HG02678 (cell line): ENCODE data around the gene SUSD1.
"Not testable (repeated sequence)": the region's sequence is repeated elsewhere in the genome, so short reads cannot be mapped to it uniquely, and the experiment has no call there.

Source experiments
- ATAC-seq: cut with Tn5 transposase; IDR thresholded peaks from one replicate; pipeline ENCODE4 v1.9.1; 2021; ENCODE audit warnings: mild to moderate bottlenecking, moderate library complexity; ENCODE audit not compliant: unreplicated experiment

SUSD1 gene

GRCh38 chr9:112132356-112132755, 42.7 kb downstream of the SUSD1 start:
- ATAC-seq, result no peak

GRCh38 chr9:112130997-112131396, 44.1 kb downstream of the SUSD1 start:
- ATAC-seq, result no peak

GRCh38 chr9:112130347-112130746, 44.8 kb downstream of the SUSD1 start:
- no peak for ATAC-seq

- no peak for ATAC-seq
Observed at GRCh38 chr9:112129246-112129645, 45.9 kb downstream of the SUSD1 start.

- not testable (repeated sequence) for ATAC-seq
Observed at GRCh38 chr9:112128399-112128798, 46.7 kb downstream of the SUSD1 start.

- no peak for ATAC-seq
Observed at GRCh38 chr9:112127281-112127680, 47.8 kb downstream of the SUSD1 start.

GRCh38 chr9:112125951-112126388, 49.1 kb downstream of the SUSD1 start:
- no peak for ATAC-seq

- no peak for ATAC-seq
Observed at GRCh38 chr9:112124156-112124555, 50.9 kb downstream of the SUSD1 start.

- no peak for ATAC-seq
Observed at GRCh38 chr9:112121633-112122032, 53.5 kb downstream of the SUSD1 start.

GRCh38 chr9:112120439-112120925, 54.6 kb downstream of the SUSD1 start:
- no peak for ATAC-seq

- ATAC-seq, result no peak
Observed at GRCh38 chr9:112120030-112120341, 55.1 kb downstream of the SUSD1 start.

GRCh38 chr9:112119225-112120029, 55.7 kb downstream of the SUSD1 start:
- ATAC-seq, result no peak

GRCh38 chr9:112118009-112118408, 57.1 kb downstream of the SUSD1 start:
- ATAC-seq, result no peak

GRCh38 chr9:112115970-112116753, 58.9 kb downstream of the SUSD1 start:
- ATAC-seq, result no peak

- no peak for ATAC-seq
Observed at GRCh38 chr9:112115109-112115508, 60.0 kb downstream of the SUSD1 start.

- ATAC-seq, result no peak
Observed at GRCh38 chr9:112112941-112113681, 62.0 kb downstream of the SUSD1 start.

GRCh38 chr9:112112519-112112918, 62.6 kb downstream of the SUSD1 start:
- ATAC-seq, result no peak

GRCh38 chr9:112111461-112111860, 63.6 kb downstream of the SUSD1 start:
- ATAC-seq, result no peak

- no peak for ATAC-seq
Observed at GRCh38 chr9:112110777-112111113, 64.4 kb downstream of the SUSD1 start.

GRCh38 chr9:112110094-112110776, 64.9 kb downstream of the SUSD1 start:
- no peak for ATAC-seq

- no peak for ATAC-seq
Observed at GRCh38 chr9:112104901-112105300, 70.2 kb downstream of the SUSD1 start.
